22Rv1 (cell line): ENCODE results near the gene MIPEP.

Experiments used
- CTCF ChIP-seq: fragments of 450-650 bp; IDR thresholded peaks from 2 replicates; pipeline ENCODE4 v1.5.1; 2017; ENCODE audit warnings: mild to moderate bottlenecking
- ZFX ChIP-seq: fragments of 450-650 bp; IDR thresholded peaks from 2 replicates; pipeline ENCODE4 v1.6.1; 2017; ENCODE audit warnings: antibody characterized with exemption, borderline replicate concordance

GRCh38 chr13:23777575-23777870, 111.7 kb downstream of the MIPEP start:
- TF ChIP-seq CTCF (no peak), ZFX (no peak)
